ENCODE data around the gene ALPL. TPM values are rescaled to one million over a fixed set of nuclear protein-coding genes. Genes with fewer than 3 reads are reported as not detected.

ALPL gene
- total and polyA plus RNA-seq, 4 donors: 3.3 to 93.1 (median 40.7) TPM

GRCh38 chr1:21552715-21553114 is 43.5 kb downstream of the ALPL start:
- H3K27ac ChIP-seq (ENCODE audit: low read depth in 1 of 2, low read length in 2 of 2): peak overlapping the region; percentile 26 to 36
- peak overlapping the region in 2 of 3 donors; percentile 45 to 57 for H3K4me3 ChIP-seq (ENCODE audit: low read depth in 1 of 3, low read length in 3 of 3)
- H3K36me3 ChIP-seq (ENCODE audit: control insufficient read depth in 4 of 4, insufficient read depth in 3 of 4, low read depth in 1 of 4, low read length in 3 of 4): peaks cover 4 to 13% (median 6%) of the 10 kb centered on the region in 4 donors
- H3K27me3 ChIP-seq (ENCODE audit: control insufficient read depth in 4 of 4, insufficient read depth in 4 of 4, low read length in 3 of 4): no peaks in the 10 kb centered on the region
- peaks cover 4 to 17% (median 12%) of the 10 kb centered on the region in 4 donors for H3K4me1 ChIP-seq (ENCODE audit: control insufficient read depth in 4 of 4, insufficient read depth in 4 of 4, low read length in 3 of 4)
- H3K9ac ChIP-seq (ENCODE audit: low read depth in 1 of 2, low read length in 2 of 2): peak overlapping the region in 1 of 2 donors; percentile 67
- 5% methylated on average over 1 of the region's 1 CpG for WGBS
- TF ChIP-seq FOXA1 (IDR thresholded peaks at IDR 0.05) (no peak), ZBTB33 (IDR thresholded peaks at IDR 0.05) (no peak), FOXA2 (IDR thresholded peaks at IDR 0.05) (no peak), SP1 (IDR thresholded peaks at IDR 0.05) (no peak), CTCF (IDR thresholded peaks at IDR 0.05; ENCODE audit: low read depth, low read length, missing input control) (no peak), RAD21 (IDR thresholded peaks at IDR 0.05) (peak in 1 of 2 donors; percentile 13)
- no peak for DNase-seq (ENCODE audit: low spot score)
- H3K9me3 ChIP-seq (ENCODE audit: control insufficient read depth in 4 of 4, low read length in 3 of 4): no peaks in the 10 kb centered on the region

GRCh38 chr1:21553116-21553926 is 44.1 kb downstream of the ALPL start:
- TF ChIP-seq FOXA1 (IDR thresholded peaks at IDR 0.05): no peak
- TF ChIP-seq TAF1 (conservative IDR thresholded peaks at IDR 0.05): no peak
- TF ChIP-seq MAX (IDR thresholded peaks at IDR 0.05): no peak
- no peak for TF ChIP-seq YY1 (IDR thresholded peaks at IDR 0.05)
- TF ChIP-seq ZBTB33 (IDR thresholded peaks at IDR 0.05): no peak
- no peak for TF ChIP-seq NR2F2 (IDR thresholded peaks at IDR 0.05)
- TF ChIP-seq ATF3 (IDR thresholded peaks at IDR 0.05): no peak
- TF ChIP-seq HNF4A (conservative IDR thresholded peaks at IDR 0.05): no peak
- TF ChIP-seq EGR1 (IDR thresholded peaks at IDR 0.05; ENCODE audit: low read depth in 2 of 2): no peak
- no peak for TF ChIP-seq CTCF (IDR thresholded peaks at IDR 0.05; ENCODE audit: low read depth, low read length, missing input control)
- TF ChIP-seq REST (IDR thresholded peaks at IDR 0.05): no peak
- TF ChIP-seq RAD21 (IDR thresholded peaks at IDR 0.05): no peak
- TF ChIP-seq HNF4G (IDR thresholded peaks at IDR 0.05): no peak
- no peak for TF ChIP-seq JUND (IDR thresholded peaks at IDR 0.05)
- no peak for TF ChIP-seq FOXA2 (IDR thresholded peaks at IDR 0.05)
- no peak for TF ChIP-seq RXRA (IDR thresholded peaks at IDR 0.05)
- no peak for TF ChIP-seq GABPA (IDR thresholded peaks at IDR 0.05 in 1 of 2, conservative IDR thresholded peaks at IDR 0.05 in 1 of 2)
- Histone ChIP-seq H3K27ac (ENCODE audit: low read depth in 1 of 2, low read length in 2 of 2) (no peak overlapping the region), H3K9me3 (ENCODE audit: control insufficient read depth in 4 of 4, low read length in 3 of 4) (no peaks in the 10 kb centered on the region), H3K4me1 (ENCODE audit: control insufficient read depth in 4 of 4, insufficient read depth in 4 of 4, low read length in 3 of 4) (peaks cover 0 to 14% (median 9%) of the 10 kb centered on the region in 4 donors), H3K4me3 (ENCODE audit: low read depth in 1 of 3, low read length in 3 of 3) (no peak overlapping the region), H3K27me3 (ENCODE audit: control insufficient read depth in 4 of 4, insufficient read depth in 4 of 4, low read length in 3 of 4) (no peaks in the 10 kb centered on the region), H3K9ac (ENCODE audit: low read depth in 1 of 2, low read length in 2 of 2) (peak overlapping the region in 1 of 2 donors; percentile 67), H3K36me3 (ENCODE audit: control insufficient read depth in 4 of 4, insufficient read depth in 3 of 4, low read depth in 1 of 4, low read length in 3 of 4) (peaks cover 4 to 14% (median 6%) of the 10 kb centered on the region in 4 donors)
- 77% methylated on average over 8 of the region's 8 CpGs for WGBS
- DNase-seq (ENCODE audit: low spot score): no peak

All from liver (tissue), 9 donors.